Measurements from ENCODE around the gene RAD52. TPM values are rescaled to one million over a fixed set of nuclear protein-coding genes. Genes with fewer than 3 reads are reported as not detected.

RAD52 gene
- total RNA-seq, 1 experiment from 2014 or later = 53.9 TPM

DNA sequence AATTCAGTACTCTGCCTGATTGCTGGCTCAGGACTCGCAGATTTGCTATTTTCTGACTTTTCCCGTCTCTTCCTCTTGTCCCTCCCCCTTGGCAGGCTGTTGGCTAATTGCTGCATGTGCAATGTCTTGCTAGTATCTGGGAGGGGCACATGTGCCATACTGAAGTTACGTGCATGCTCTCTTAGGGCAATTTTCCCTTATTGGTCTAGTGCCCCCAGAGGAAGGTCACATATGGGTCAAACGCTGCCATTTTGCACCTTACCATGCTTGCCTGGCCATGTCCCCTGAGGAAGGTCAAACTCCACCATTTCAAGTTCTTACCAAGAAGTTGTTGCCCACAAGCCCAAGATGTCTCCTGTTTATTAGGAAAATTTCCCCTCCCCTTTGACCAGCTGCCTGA, 27.7 kb upstream of the RAD52 start:
- Histone ChIP-seq H3K9me3 (no peaks in the 10 kb centered on the region), H3K27me3 (replicated peaks; ENCODE audit: control insufficient read depth, insufficient read depth, low read length) (no peaks in the 10 kb centered on the region), H3K4me1 (no peaks in the 10 kb centered on the region), H3K4me3 (ENCODE audit: low read depth, low read length) (no peak overlapping the region), H3K36me3 (ENCODE audit: control insufficient read depth, insufficient read depth, low read length) (no peaks in the 10 kb centered on the region)
- no TSS peak for BruUV-seq (replicated peaks)
- CTCF ChIA-PET = no interaction called here
- Mint-ChIP-seq H3K4me1 (ENCODE audit: low read depth, unreplicated experiment) (no peaks in the 10 kb centered on the region), H3K27ac (ENCODE audit: unreplicated experiment) (no peak overlapping the region), H3K9me3 (ENCODE audit: unreplicated experiment) (no peaks in the 10 kb centered on the region), H3K4me3 (ENCODE audit: unreplicated experiment) (no peak overlapping the region), H3K27me3 (ENCODE audit: insufficient read depth, unreplicated experiment) (no peaks in the 10 kb centered on the region), H3K36me3 (ENCODE audit: insufficient read depth, unreplicated experiment) (no peaks in the 10 kb centered on the region)
- POLR2A ChIA-PET = no interaction called here
- intact Hi-C loops (cut with micrococcal nuclease; ENCODE audit: unreplicated experiment) = no loop called here
- TF ChIP-seq CTCF (IDR thresholded peaks at IDR 0.05; ENCODE audit: insufficient read depth in 1 of 2, low read depth in 1 of 2, low read length in 1 of 2, severe bottlenecking in 1 of 2, unreplicated experiment in 1 of 2) = no peak
- no peak for DNase-seq

DNA sequence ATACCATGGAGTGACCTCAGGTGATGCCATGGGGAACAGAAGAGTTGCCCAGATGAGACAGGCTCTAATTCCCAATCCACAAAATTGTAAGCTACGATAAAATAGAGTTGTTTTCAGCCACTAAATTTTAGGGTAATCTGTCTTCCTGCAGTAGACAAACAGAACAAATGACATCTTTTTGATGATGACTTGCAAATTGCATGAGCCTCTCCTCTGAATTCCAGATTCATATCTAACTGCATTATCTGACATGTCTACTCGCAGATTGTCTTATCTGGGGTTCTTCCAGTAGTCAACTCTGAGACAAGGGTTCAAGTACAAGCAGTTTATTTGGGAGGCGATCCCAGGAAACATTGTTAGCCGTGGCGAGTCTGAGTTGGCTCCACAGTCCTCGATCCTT, 27.1 kb upstream of the RAD52 start:
- intact Hi-C loops (cut with micrococcal nuclease; ENCODE audit: unreplicated experiment) = no loop called here
- no TSS peak for BruUV-seq (replicated peaks)

DNA sequence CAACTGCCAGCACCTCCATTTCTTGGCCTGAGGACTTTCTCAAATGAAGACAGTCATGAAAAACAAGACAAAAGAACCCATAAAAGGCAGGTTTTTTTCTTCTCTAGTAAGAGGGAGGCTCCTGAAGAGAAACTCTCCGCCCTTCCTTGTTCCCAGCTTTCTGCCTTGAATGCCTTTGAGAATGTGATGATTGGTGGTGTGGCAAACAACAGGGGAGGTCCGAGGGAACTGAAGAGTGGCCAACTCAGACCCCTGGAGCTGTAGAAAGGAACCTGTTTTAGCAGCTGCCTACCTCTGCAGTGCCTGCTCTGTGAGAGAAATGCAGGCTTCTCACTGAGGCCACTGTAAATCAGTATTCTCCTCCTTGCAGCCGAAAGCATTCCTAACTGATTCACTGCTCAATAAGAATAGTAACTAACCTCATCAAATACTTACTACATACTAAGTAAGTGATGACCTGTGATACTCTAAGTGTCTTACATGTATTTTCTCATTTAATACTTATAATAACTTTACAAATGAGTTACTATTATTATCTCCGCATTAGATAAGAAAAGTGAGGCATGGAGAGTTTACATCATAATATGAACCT, 24.9 kb upstream of the RAD52 start:
- no peaks in the 10 kb centered on the region for H3K4me1 Mint-ChIP-seq (ENCODE audit: low read depth, unreplicated experiment)
- H3K4me3 Mint-ChIP-seq (ENCODE audit: unreplicated experiment) = no peak overlapping the region
- H3K9me3 ChIP-seq = no peaks in the 10 kb centered on the region
- no peak overlapping the region for H3K27ac Mint-ChIP-seq (ENCODE audit: unreplicated experiment)
- no peaks in the 10 kb centered on the region for H3K4me1 ChIP-seq
- ChIA-PET POLR2A (no interaction called here), CTCF (interaction anchor here (0.6 to 0.7 kb wide), 2 partner anchors 25 to 580 kb away, joined by 3 to 10 read pairs; partner anchors contain the start of gene RAD52)
- intact Hi-C loops (cut with micrococcal nuclease; ENCODE audit: unreplicated experiment) = no loop called here
- DNase-seq = no peak
- no peaks in the 10 kb centered on the region for H3K36me3 ChIP-seq (ENCODE audit: control insufficient read depth, insufficient read depth, low read length)
- no peak overlapping the region for H3K4me3 ChIP-seq (ENCODE audit: low read depth, low read length)
- no peak for TF ChIP-seq CTCF (IDR thresholded peaks at IDR 0.05; ENCODE audit: insufficient read depth in 1 of 2, low read depth in 1 of 2, low read length in 1 of 2, severe bottlenecking in 1 of 2, unreplicated experiment in 1 of 2)
- no peaks in the 10 kb centered on the region for H3K27me3 Mint-ChIP-seq (ENCODE audit: insufficient read depth, unreplicated experiment)
- no peaks in the 10 kb centered on the region for H3K36me3 Mint-ChIP-seq (ENCODE audit: insufficient read depth, unreplicated experiment)
- H3K9me3 Mint-ChIP-seq (ENCODE audit: unreplicated experiment) = no peaks in the 10 kb centered on the region
- no peaks in the 10 kb centered on the region for H3K27me3 ChIP-seq (replicated peaks; ENCODE audit: control insufficient read depth, insufficient read depth, low read length)
- BruUV-seq (replicated peaks) = no TSS peak

More for the DNA sequence above, 27.1 kb upstream of the RAD52 start:
- Histone ChIP-seq H3K27me3 (replicated peaks; ENCODE audit: control insufficient read depth, insufficient read depth, low read length) (no peaks in the 10 kb centered on the region), H3K9me3 (no peaks in the 10 kb centered on the region), H3K4me3 (ENCODE audit: low read depth, low read length) (no peak overlapping the region), H3K36me3 (ENCODE audit: control insufficient read depth, insufficient read depth, low read length) (no peaks in the 10 kb centered on the region), H3K4me1 (no peaks in the 10 kb centered on the region)
- Mint-ChIP-seq H3K36me3 (ENCODE audit: insufficient read depth, unreplicated experiment) (no peaks in the 10 kb centered on the region), H3K27ac (ENCODE audit: unreplicated experiment) (no peak overlapping the region), H3K9me3 (ENCODE audit: unreplicated experiment) (no peaks in the 10 kb centered on the region), H3K4me1 (ENCODE audit: low read depth, unreplicated experiment) (no peaks in the 10 kb centered on the region), H3K27me3 (ENCODE audit: insufficient read depth, unreplicated experiment) (no peaks in the 10 kb centered on the region), H3K4me3 (ENCODE audit: unreplicated experiment) (no peak overlapping the region)
- DNase-seq = no peak
- TF ChIP-seq CTCF (IDR thresholded peaks at IDR 0.05; ENCODE audit: insufficient read depth in 1 of 2, low read depth in 1 of 2, low read length in 1 of 2, severe bottlenecking in 1 of 2, unreplicated experiment in 1 of 2) = no peak
- CTCF ChIA-PET = no interaction called here
- POLR2A ChIA-PET = no interaction called here
